Measurements from ENCODE around the gene AGAP4.
"Not testable (repeated sequence)": the region's sequence is repeated elsewhere in the genome, so short reads cannot be mapped to it uniquely, and the experiment has no call there.

AGAP4 gene

DNA sequence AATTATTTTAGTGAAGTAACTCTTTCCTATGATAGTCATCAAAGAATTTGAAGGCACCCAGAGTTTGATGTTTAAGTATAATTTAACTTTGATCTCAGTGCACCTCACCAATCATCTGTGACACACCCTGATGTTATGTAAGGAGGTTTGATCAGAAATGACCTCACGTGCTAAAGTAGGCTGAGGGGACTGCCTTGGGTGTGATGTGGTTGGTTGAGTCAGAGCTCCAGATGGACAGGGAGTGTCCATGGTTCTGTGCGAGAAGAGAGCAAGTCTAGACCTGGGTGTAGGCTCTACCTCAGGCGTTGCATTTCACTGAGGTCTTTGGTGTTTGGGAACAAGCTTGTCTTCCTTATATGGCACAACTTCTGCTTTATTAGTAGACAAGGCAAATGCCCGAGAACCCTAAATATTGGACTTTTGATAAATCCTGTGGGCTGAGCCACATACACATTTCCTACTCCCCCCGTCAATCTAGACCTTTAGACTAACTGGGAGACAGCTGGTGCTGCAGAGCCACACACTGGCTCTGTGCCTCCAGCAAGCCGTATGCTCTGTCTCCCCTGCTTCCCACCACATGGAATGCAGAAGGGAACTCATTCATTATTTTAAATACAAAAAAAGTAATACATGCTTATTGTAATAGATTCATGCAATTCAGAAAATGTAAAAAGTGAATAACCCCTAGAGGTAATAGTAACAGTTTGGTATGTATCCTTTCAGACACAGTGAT lies 56.4 kb downstream of the AGAP4 start:
- DNase-seq, result not testable (repeated sequence)

DNA sequence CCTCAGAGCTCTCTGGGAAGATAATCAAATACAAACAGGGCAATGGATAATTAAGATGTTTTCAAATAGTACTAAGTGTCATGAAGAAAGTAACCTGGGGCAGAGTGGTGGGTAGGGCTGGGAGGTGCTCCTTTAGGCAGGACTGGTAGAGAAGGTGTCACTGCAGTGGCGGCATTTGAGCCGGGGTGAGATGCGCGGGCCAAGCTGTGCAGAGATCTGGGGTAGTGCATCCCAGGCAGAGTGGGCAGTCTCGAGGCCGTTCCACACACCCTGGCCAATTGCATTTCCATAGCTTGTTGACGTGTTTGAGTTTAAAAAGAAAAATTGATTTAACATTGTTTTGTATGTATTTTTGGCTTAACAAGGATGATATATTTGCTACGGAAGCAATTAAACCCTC lies 57.3 kb downstream of the AGAP4 start:
- DNase-seq, result not testable (repeated sequence)

DNA sequence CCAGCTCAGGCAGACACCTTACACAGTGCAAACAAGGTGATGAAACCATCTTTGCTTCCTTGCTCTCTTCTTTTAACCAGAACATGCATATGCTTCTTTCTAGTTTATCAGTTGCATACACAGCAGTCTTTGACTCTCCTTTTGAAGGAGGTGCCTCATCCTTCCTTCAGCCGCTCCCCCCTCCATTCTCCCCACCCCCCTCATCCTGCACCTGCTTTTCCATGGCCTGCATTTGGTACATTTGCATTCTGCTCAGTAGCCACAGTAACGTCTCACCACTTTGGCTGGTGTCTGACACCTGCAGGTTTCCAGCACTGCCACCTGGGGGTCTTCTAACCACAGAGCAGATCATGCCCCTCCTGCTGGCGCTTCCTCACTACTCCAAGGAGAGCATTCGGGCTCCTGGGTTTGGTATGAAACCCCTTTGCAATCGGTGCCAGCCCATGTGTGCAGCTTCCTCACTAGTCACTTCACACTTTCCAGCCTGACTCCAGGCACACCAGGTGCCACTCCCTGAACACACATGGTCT lies 60.0 kb downstream of the AGAP4 start:
- not testable (repeated sequence) for DNase-seq

DNA sequence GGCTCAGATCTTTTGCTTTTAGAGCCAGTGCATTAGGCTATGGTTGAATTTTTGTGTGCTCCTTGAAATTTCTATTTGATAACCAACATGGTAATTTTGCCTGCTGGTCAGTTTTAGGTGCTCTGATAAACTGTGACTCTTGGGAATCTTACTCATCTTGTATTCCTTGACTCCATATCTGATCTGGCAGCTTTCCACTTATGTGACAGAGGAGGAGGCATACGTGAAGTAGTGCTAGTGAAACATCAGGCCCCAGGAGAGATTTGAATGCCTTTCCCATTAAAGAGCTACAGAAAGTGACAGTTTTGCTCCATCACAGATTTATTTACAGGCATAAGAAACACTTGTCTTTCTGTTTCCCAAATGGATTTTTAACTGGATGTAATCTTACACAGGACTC lies 61.1 kb downstream of the AGAP4 start:
- not testable (repeated sequence) for DNase-seq
